A673 (cell line): ENCODE data around the gene ARSI. TPM values are rescaled to one million over a fixed set of nuclear protein-coding genes. Genes with fewer than 3 reads are reported as not detected.

Experiments
- BruUV-seq: library from RNA; stranded (reverse); fragments of 400-500 nt; replicated peaks from 2 replicates; lab custom pipeline; 2021; lab: Mats Ljungman, UMichigan
- CTCF ChIA-PET: fragments of 300-600 bp; sonication (Branson Sonifier 250); formaldehyde crosslinking; loops from one replicate; lab custom pipeline; 2022; ENCODE audit warnings: antibody characterized with exemption; lab: Charles Lee
- POLR2A ChIA-PET: fragments of 300-600 bp; sonication (Branson Sonifier 250); formaldehyde crosslinking; loops from one replicate; lab custom pipeline; 2022; ENCODE audit warnings: antibody characterized with exemption; ENCODE audit not compliant: low non-redundant PET; lab: Charles Lee
- DNase-seq: peaks from one replicate; pipeline ENCODE4 v3.0.0-alpha.2; 2015; ENCODE audit warnings: low spot score
- H3K27ac ChIP-seq: fragments of 200-600 bp; sonication (generic); 2 replicates; pipeline ENCODE4 v1.5.1; 2016; ENCODE audit warnings: mixed run types, low read depth, mild to moderate bottlenecking, mixed read lengths, antibody characterized with exemption, low read length; ENCODE audit not compliant: poor library complexity, severe bottlenecking
- H3K27me3 ChIP-seq: fragments of 200-600 bp; sonication (generic); replicated peaks from 2 replicates; pipeline ENCODE4 v1.6.1; 2017; ENCODE audit warnings: mixed run types, low read depth, mild to moderate bottlenecking, mixed read lengths, antibody characterized with exemption, low read length; ENCODE audit not compliant: insufficient read depth, poor library complexity
- H3K36me3 ChIP-seq: fragments of 200-600 bp; sonication (generic); 2 replicates; pipeline ENCODE4 v1.6.1; 2016; ENCODE audit warnings: mixed run types, mild to moderate bottlenecking, mixed read lengths, antibody characterized with exemption, low read length; ENCODE audit not compliant: insufficient read depth, poor library complexity, severe bottlenecking
- H3K4me1 ChIP-seq: fragments of 200-600 bp; sonication (generic); 2 replicates; pipeline ENCODE4 v1.6.1; 2017; ENCODE audit warnings: mixed run types, mild to moderate bottlenecking, mixed read lengths, antibody characterized with exemption, low read length; ENCODE audit not compliant: insufficient read depth, poor library complexity, severe bottlenecking
- H3K4me3 ChIP-seq: fragments of 200-600 bp; sonication (generic); 2 replicates; pipeline ENCODE4 v1.5.1; 2016; ENCODE audit warnings: low read depth, mixed run types, mild to moderate bottlenecking, mixed read lengths, low read length; ENCODE audit not compliant: poor library complexity, severe bottlenecking
- H3K9me3 ChIP-seq: fragments of 200-600 bp; sonication (generic); 2 replicates; pipeline ENCODE4 v1.6.1; 2016; ENCODE audit warnings: mixed run types, low read depth, mild to moderate bottlenecking, mixed read lengths, antibody characterized with exemption, low read length; ENCODE audit not compliant: poor library complexity, severe bottlenecking
- CTCF ChIP-seq: fragments of 300-800, 200-600 bp; sonication (generic); conservative IDR thresholded peaks from 2 replicates; pipeline ENCODE4 v1.5.1; 2017; ENCODE audit warnings: low read depth, mild to moderate bottlenecking, antibody characterized with exemption, low read length, moderate library complexity, mixed read lengths
- EZH2 ChIP-seq: fragments of 200-600 bp; sonication (generic); IDR thresholded peaks from 2 replicates; pipeline ENCODE4 v1.6.1; 2017; ENCODE audit warnings: borderline replicate concordance, low read depth, mild to moderate bottlenecking, mixed read lengths, antibody characterized with exemption, low read length; ENCODE audit not compliant: poor library complexity, severe bottlenecking
- intact Hi-C: fragments of 100-400 bp; cut with micrococcal nuclease; formaldehyde crosslinking; loops from one replicate; pipeline ENCODE4 v1.10.0; 2022; ENCODE audit not compliant: unreplicated experiment
- total RNA-seq: library from RNA; stranded (reverse); gene quantifications from 2 replicates; pipeline ENCODE4 v1.2.3, GENCODE V29; 2021

ARSI gene
- total RNA-seq, 1 experiment from 2014 or later: 0.30 TPM

DNA sequence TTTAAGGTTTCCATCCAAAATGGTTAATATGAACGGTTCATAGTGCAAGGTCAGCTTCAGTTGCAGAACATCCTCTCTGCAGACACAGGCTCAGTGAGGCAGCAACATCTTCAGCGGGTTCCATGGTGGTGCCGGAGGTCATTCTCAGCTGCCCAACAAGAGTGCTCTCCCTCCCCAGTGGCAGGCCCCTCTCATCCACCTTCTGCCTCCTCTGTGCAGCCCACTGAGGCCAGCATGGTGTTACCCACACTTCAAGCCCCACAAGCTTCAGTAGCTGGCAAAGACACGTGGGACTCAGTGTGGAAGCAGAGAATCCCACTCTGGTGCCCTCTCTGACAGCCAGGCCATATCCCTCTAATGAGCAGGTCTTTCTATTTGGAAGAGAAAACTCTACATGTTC is 4.1 kb upstream of the ARSI start:
- H3K27me3 ChIP-seq: no peaks in the 10 kb centered on the region
- no TSS peak for BruUV-seq
- no peak for DNase-seq
- H3K36me3 ChIP-seq: no peaks in the 10 kb centered on the region
- no peaks in the 10 kb centered on the region for H3K9me3 ChIP-seq
- no peak overlapping the region for H3K27ac ChIP-seq
- ChIA-PET POLR2A (no interaction called here), CTCF (no interaction called here)
- H3K4me1 ChIP-seq: peaks cover 9% of the 10 kb centered on the region
- no peak for TF ChIP-seq CTCF
- no peak overlapping the region for H3K4me3 ChIP-seq
- intact Hi-C loops: no loop called here

- H3K9me3 ChIP-seq: no peaks in the 10 kb centered on the region
- ChIA-PET POLR2A (no interaction called here), CTCF (no interaction called here)
- peaks cover 20% of the 10 kb centered on the region for H3K4me1 ChIP-seq
- BruUV-seq: no TSS peak
- H3K36me3 ChIP-seq: no peaks in the 10 kb centered on the region
- TF ChIP-seq CTCF: no peak
- TF ChIP-seq EZH2: no peak
- DNase-seq: no peak
- intact Hi-C loops: no loop called here
- no peak overlapping the region for H3K4me3 ChIP-seq
- no peaks in the 10 kb centered on the region for H3K27me3 ChIP-seq
- no peak overlapping the region for H3K27ac ChIP-seq
These were observed 2.9 kb upstream of the ARSI start for GRCh38 chr5:150305557-150305956.

DNA sequence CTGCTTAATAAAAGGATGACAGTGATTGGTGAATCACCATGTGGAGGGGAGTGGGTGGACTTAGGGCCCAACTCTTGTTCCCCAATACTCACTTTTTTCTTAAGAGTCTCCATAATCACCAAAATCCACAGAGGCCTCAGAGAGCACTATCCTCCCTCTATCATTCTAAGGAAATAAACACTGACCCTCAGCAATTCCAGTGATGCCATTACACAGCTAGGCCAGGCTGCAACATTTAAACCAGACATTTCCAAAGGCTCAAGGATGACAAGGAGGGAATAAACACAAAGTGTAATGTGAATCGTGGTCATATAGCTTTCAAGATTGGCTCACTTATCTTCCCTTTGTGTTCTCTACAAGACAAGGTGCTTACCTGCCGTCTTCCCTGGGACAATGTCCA is 2.4 kb upstream of the ARSI start:
- ChIA-PET CTCF (interaction anchor here (0.6 kb wide), 1 partner anchor 78 kb away, joined by 3 read pairs; no protein-coding TSS in a partner anchor), POLR2A (no interaction called here)
- Histone ChIP-seq H3K9me3 (no peaks in the 10 kb centered on the region), H3K27ac (no peak overlapping the region), H3K36me3 (no peaks in the 10 kb centered on the region), H3K27me3 (no peaks in the 10 kb centered on the region), H3K4me3 (no peak overlapping the region), H3K4me1 (peaks cover 20% of the 10 kb centered on the region)
- TF ChIP-seq CTCF: no peak
- TF ChIP-seq EZH2: no peak
- BruUV-seq: no TSS peak
- no peak for DNase-seq
- intact Hi-C loops: no loop called here
